SK-N-SH treated with all-trans-retinoic acid at 6 μM for 48 hours (cell line): ENCODE results near the gene KLRC2.

Source experiments
- ATAC-seq: fragments of 200-7000 bp; cut with Tn5 transposase; 3 replicates; pipeline ENCODE4 v1.9.1; 2020; ENCODE audit warnings: mild to moderate bottlenecking, moderate library complexity
- BACH2 ChIP-seq: fragments of 250-450 bp; sonication (Bioruptor Pico); IDR thresholded peaks from 2 replicates; pipeline ENCODE4 v1.9.0; 2021; ENCODE audit warnings: mild to moderate bottlenecking, borderline replicate concordance
- CREB5 ChIP-seq: fragments of 250-450 bp; sonication (Bioruptor Pico); IDR thresholded peaks from 2 replicates; pipeline ENCODE4 v1.5.1; 2020; ENCODE audit warnings: low read depth, mild to moderate bottlenecking, moderate library complexity
- CSDC2 ChIP-seq: fragments of 250-450 bp; sonication (Bioruptor Pico); IDR thresholded peaks from 2 replicates; pipeline ENCODE4 v1.5.0; 2020; ENCODE audit warnings: mild to moderate bottlenecking, moderate library complexity
- ESRRG ChIP-seq: fragments of 250-450 bp; sonication (Bioruptor Pico); IDR thresholded peaks from 2 replicates; pipeline ENCODE4 v1.6.1; 2021; ENCODE audit warnings: mild to moderate bottlenecking
- ISL1 ChIP-seq: fragments of 250-450 bp; sonication (Bioruptor Pico); IDR thresholded peaks from 2 replicates; pipeline ENCODE4 v2.1.2; 2022; ENCODE audit warnings: mild to moderate bottlenecking, moderate library complexity
- PATZ1 ChIP-seq: fragments of 250-450 bp; sonication (Bioruptor Pico); IDR thresholded peaks from 2 replicates; pipeline ENCODE4 v1.8.0; 2020; ENCODE audit warnings: mild to moderate bottlenecking, moderate library complexity, borderline replicate concordance
- POU6F1 ChIP-seq: fragments of 250-450 bp; sonication (Bioruptor Pico); IDR thresholded peaks from 2 replicates; pipeline ENCODE4 v1.8.0; 2021; ENCODE audit warnings: low read depth, mild to moderate bottlenecking, moderate library complexity, borderline replicate concordance
- PPARA ChIP-seq: fragments of 250-450 bp; sonication (Bioruptor Pico); IDR thresholded peaks from 2 replicates; pipeline ENCODE4 v1.5.0; 2020; ENCODE audit warnings: mild to moderate bottlenecking, borderline replicate concordance
- RARB ChIP-seq: fragments of 250-450 bp; sonication (Bioruptor Pico); IDR thresholded peaks from 2 replicates; pipeline ENCODE4 v1.8.0; 2021; ENCODE audit warnings: mild to moderate bottlenecking, moderate library complexity
- SNAI2 ChIP-seq: fragments of 250-450 bp; sonication (Bioruptor Pico); IDR thresholded peaks from 2 replicates; pipeline ENCODE4 v1.5.0; 2020; ENCODE audit warnings: mild to moderate bottlenecking, moderate library complexity
- TOX ChIP-seq: fragments of 250-450 bp; sonication (Bioruptor Pico); IDR thresholded peaks from 2 replicates; pipeline ENCODE4 v1.8.0; 2021; ENCODE audit warnings: mild to moderate bottlenecking, moderate library complexity, borderline replicate concordance
- TSHZ2 ChIP-seq: fragments of 250-450 bp; sonication (Bioruptor Pico); IDR thresholded peaks from 2 replicates; pipeline ENCODE4 v1.5.0; 2020; ENCODE audit warnings: mild to moderate bottlenecking, moderate library complexity
- ZC3H10 ChIP-seq: fragments of 250-450 bp; sonication (Bioruptor Pico); IDR thresholded peaks from 2 replicates; pipeline ENCODE4 v1.5.1; 2021; ENCODE audit warnings: mild to moderate bottlenecking, moderate library complexity
- ZFP3 ChIP-seq: fragments of 250-450 bp; sonication (Bioruptor Pico); IDR thresholded peaks from 2 replicates; pipeline ENCODE4 v1.5.0; 2020; ENCODE audit warnings: mild to moderate bottlenecking, moderate library complexity
- ZFP30 ChIP-seq: fragments of 450-650 bp; formaldehyde crosslinking; IDR thresholded peaks from 2 replicates; pipeline ENCODE4 v1.5.0; 2022; ENCODE audit warnings: mild to moderate bottlenecking, moderate library complexity
- ZNF70 ChIP-seq: fragments of 450-650 bp; formaldehyde crosslinking; IDR thresholded peaks from 2 replicates; pipeline ENCODE4 v1.5.0; 2020; ENCODE audit warnings: mild to moderate bottlenecking, moderate library complexity
- ZNF8 ChIP-seq: fragments of 450-650 bp; formaldehyde crosslinking; IDR thresholded peaks from 2 replicates; pipeline ENCODE4 v1.5.0; 2020; ENCODE audit warnings: mild to moderate bottlenecking, moderate library complexity

KLRC2 gene

GRCh38 chr12:10457760-10458159 is 21.9 kb upstream of the KLRC2 start:
- no peak for ATAC-seq
- no peak for TF ChIP-seq CREB5 (CRISPR knock-in tag)
- TF ChIP-seq ZNF8 (CRISPR knock-in tag): no peak
- TF ChIP-seq POU6F1: no peak
- TF ChIP-seq RARB: no peak
- no peak for TF ChIP-seq PPARA (CRISPR knock-in tag)
- no peak for TF ChIP-seq CSDC2 (CRISPR knock-in tag)
- TF ChIP-seq ZFP30 (CRISPR knock-in tag): no peak
- TF ChIP-seq TSHZ2 (CRISPR knock-in tag): no peak
- TF ChIP-seq ESRRG (CRISPR knock-in tag): no peak
- TF ChIP-seq PATZ1 (CRISPR knock-in tag): no peak
- no peak for TF ChIP-seq ZC3H10 (CRISPR knock-in tag)

- no peak for ATAC-seq
- TF ChIP-seq ESRRG (CRISPR knock-in tag) (no peak), CREB5 (CRISPR knock-in tag) (no peak), SNAI2 (CRISPR knock-in tag) (no peak), ZC3H10 (CRISPR knock-in tag) (no peak), TOX (CRISPR knock-in tag) (no peak)
Observed at GRCh38 chr12:10456856-10457255, 21.0 kb upstream of the KLRC2 start.

- no peak for TF ChIP-seq PPARA (CRISPR knock-in tag)
- TF ChIP-seq CREB5 (CRISPR knock-in tag): no peak
- no peak for TF ChIP-seq ZNF8 (CRISPR knock-in tag)
- no peak for TF ChIP-seq BACH2 (CRISPR knock-in tag)
- no peak for TF ChIP-seq POU6F1
- no peak for TF ChIP-seq ZFP3
- no peak for TF ChIP-seq ZNF70 (CRISPR knock-in tag)
- no peak for TF ChIP-seq ISL1
- no peak for TF ChIP-seq TSHZ2 (CRISPR knock-in tag)
- TF ChIP-seq ZC3H10 (CRISPR knock-in tag): no peak
- no peak for TF ChIP-seq TOX (CRISPR knock-in tag)
- TF ChIP-seq RARB: no peak
- TF ChIP-seq PATZ1 (CRISPR knock-in tag): no peak
- no peak for TF ChIP-seq ESRRG (CRISPR knock-in tag)
- no peak for ATAC-seq
Observed at GRCh38 chr12:10455766-10456165, 20.0 kb upstream of the KLRC2 start.
